DMS53 (cell line): ENCODE measurements around the gene TRERF1.

Source experiments
- DNase-seq: peaks from one replicate; lab custom pipeline; 2025; lab: John Stamatoyannopoulos, UW

The TRERF1 gene

GRCh38 chr6:42188406-42188805, 263.3 kb downstream of the TRERF1 start:
- DNase-seq, result no peak

- DNase-seq, result no peak
Measured at GRCh38 chr6:42185597-42185996, 266.1 kb downstream of the TRERF1 start.

- no peak for DNase-seq
Measured at GRCh38 chr6:42184475-42184874, 267.3 kb downstream of the TRERF1 start.

- DNase-seq, result no peak
Measured at GRCh38 chr6:42182101-42182500, 269.6 kb downstream of the TRERF1 start.

- no peak for DNase-seq
Measured at GRCh38 chr6:42179945-42180313, 271.8 kb downstream of the TRERF1 start.

- DNase-seq, result no peak
Measured at GRCh38 chr6:42179261-42179944, 272.3 kb downstream of the TRERF1 start.

GRCh38 chr6:42177514-42178364, 274.0 kb downstream of the TRERF1 start:
- no peak for DNase-seq

- DNase-seq, result no peak
Measured at GRCh38 chr6:42176981-42177380, 274.7 kb downstream of the TRERF1 start.

- no peak for DNase-seq
Measured at GRCh38 chr6:42175860-42176259, 275.9 kb downstream of the TRERF1 start.
